Measurements from ENCODE around the gene FRYL. TPM values are rescaled to one million over a fixed set of nuclear protein-coding genes. Genes with fewer than 3 reads are reported as not detected.

FRYL gene
- total and polyA plus RNA-seq, 2 of the 13 experiments (the other 11 are each of a cell fraction or from before 2014, with no cell fraction given), result 9.7 to 19.6 TPM

- H2AFZ ChIP-seq (ENCODE audit: low read length), result no peak overlapping the region
- H3K9me3 ChIP-seq (ENCODE audit: low read length), result no peaks in the 10 kb centered on the region
- peaks cover 4% of the 10 kb centered on the region for H3K79me2 ChIP-seq (ENCODE audit: insufficient read depth, low read length)
- ChIA-PET CTCF (ENCODE audit: low intra/inter-chr PET ratio, low total read pairs) (no interaction called here), POLR2A (no interaction called here)
- H3K9ac ChIP-seq (ENCODE audit: insufficient read depth, low read depth, low read length), result no peak overlapping the region
- no peaks in the 10 kb centered on the region for H4K20me1 ChIP-seq (ENCODE audit: insufficient read depth, low read length)
- DNase-seq (ENCODE audit: low spot score) (no peak), FAIRE-seq (no peak), ATAC-seq (no peak)
- 89% methylated on average over 2 of the region's 4 CpGs for WGBS (ENCODE audit: low lambda C conversion rate)
- no peak overlapping the region for H3K4me2 ChIP-seq (ENCODE audit: low read depth, low read length)
- H3K36me3 ChIP-seq (replicated peaks in 1 of 2; ENCODE audit: control insufficient read depth in 1 of 2, insufficient read depth in 2 of 2, low read length in 2 of 2), result 0 out of 5 replicates have a peak, but pooled peaks cover 0 to 2% of the 10 kb centered on the region in 2 experiments
- no peaks in the 10 kb centered on the region for H3K27me3 ChIP-seq (ENCODE audit: control insufficient read depth in 1 of 2, insufficient read depth in 2 of 2, low read length in 2 of 2)
- H3K27ac ChIP-seq (ENCODE audit: extremely low read length, insufficient read depth, low read length), result no peak overlapping the region
- H3K4me3 ChIP-seq (replicated peaks in 1 of 3; ENCODE audit: insufficient read depth in 1 of 3, low read depth in 2 of 3, low read length in 3 of 3), result no peak overlapping the region
- H3K4me1 ChIP-seq (ENCODE audit: insufficient read depth, low read length), result peaks cover 30% of the 10 kb centered on the region
- intact Hi-C loops (cut with micrococcal nuclease; ENCODE audit: unreplicated experiment), result no loop called here
- in situ Hi-C loops (cut with HindIII; ENCODE audit: extremely low pct_ligation_motif_present, low pct_unique_long_range_greater_than_20kb), result no loop called here
- BruUV-seq (replicated peaks), result no TSS peak
- TF ChIP-seq NFIB (CRISPR knock-in tag; IDR thresholded peaks at IDR 0.05; ENCODE audit: borderline replicate concordance), result no peak
- TF ChIP-seq HNRNPH1 (optimal IDR thresholded peaks at IDR 0.05; ENCODE audit: low read depth, low read length), result no peak
- TF ChIP-seq ZNF350 (CRISPR knock-in tag; IDR thresholded peaks at IDR 0.05; ENCODE audit: borderline replicate concordance, low read depth), result no peak
- TF ChIP-seq CEBPG (CRISPR knock-in tag; IDR thresholded peaks at IDR 0.05), result no peak
- TF ChIP-seq ZHX2 (IDR thresholded peaks at IDR 0.05; ENCODE audit: low read depth), result no peak
- no peak for TF ChIP-seq ZHX2 (CRISPR knock-in tag; IDR thresholded peaks at IDR 0.05; ENCODE audit: borderline replicate concordance)
- TF ChIP-seq HOXA9 (CRISPR knock-in tag; IDR thresholded peaks at IDR 0.05; ENCODE audit: borderline replicate concordance), result no peak
- no peak for TF ChIP-seq ETV6 (CRISPR knock-in tag; conservative IDR thresholded peaks at IDR 0.05)
- TF ChIP-seq JUN (CRISPR knock-in tag; IDR thresholded peaks at IDR 0.05), result no peak
- no peak for TF ChIP-seq ZBTB1 (CRISPR knock-in tag; IDR thresholded peaks at IDR 0.05; ENCODE audit: borderline replicate concordance)
These were observed 75.8 kb downstream of the FRYL start for GRCh38 chr4:48704091-48704802.

Data from HepG2 (cell line).